HL-60 (cell line): Measurements from ENCODE around the gene CHD2.

Source experiments
- DNase-seq, 2 experiments: peaks; one replicate each; pipeline ENCODE4 v3.0.0-alpha.2; 2010 to 2020; ENCODE audit warnings: low read depth in 1 of 2, low spot score in 1 of 2
- H3K27ac ChIP-seq: fragments of 250-450 bp; sonication (Bioruptor Pico); replicated peaks from 2 replicates; pipeline ENCODE4 v1.5.1; 2020; ENCODE audit warnings: mild to moderate bottlenecking, moderate library complexity
- H3K27me3 ChIP-seq: fragments of 250-450 bp; sonication (Bioruptor Pico); 2 replicates; pipeline ENCODE4 v1.5.1; 2021; ENCODE audit warnings: mild to moderate bottlenecking, moderate library complexity; ENCODE audit not compliant: insufficient read depth, poor library complexity, severe bottlenecking
- H3K4me3 ChIP-seq: replicated peaks from 2 replicates; pipeline ENCODE4 v1.5.1; 2011; ENCODE audit warnings: mild to moderate bottlenecking, control low read depth, low read length; ENCODE audit not compliant: insufficient read depth
- GABPA ChIP-seq: IDR thresholded peaks from 2 replicates; pipeline ENCODE4 v1.6.1; 2012; ENCODE audit warnings: low read depth
- POLR2AphosphoS5 ChIP-seq: IDR thresholded peaks from 2 replicates; pipeline ENCODE4 v1.6.1; 2012; ENCODE audit warnings: low read depth
- SPI1 ChIP-seq: IDR thresholded peaks from 2 replicates; pipeline ENCODE4 v1.6.1; 2012; ENCODE audit warnings: low read depth, mild to moderate bottlenecking, borderline replicate concordance
- TF ChIP-seq, protein P1 (sequence below): IDR thresholded peaks from 2 replicates; pipeline ENCODE4 v1.6.1; 2012; ENCODE audit warnings: low read depth; ENCODE audit not compliant: insufficient replicate concordance
- TF ChIP-seq, protein P2 (sequence below): IDR thresholded peaks from one replicate; pipeline ENCODE4 v1.5.1; 2011; ENCODE audit warnings: low read length, control low read depth, inconsistent platforms; ENCODE audit not compliant: insufficient read depth

The CHD2 gene

DNA sequence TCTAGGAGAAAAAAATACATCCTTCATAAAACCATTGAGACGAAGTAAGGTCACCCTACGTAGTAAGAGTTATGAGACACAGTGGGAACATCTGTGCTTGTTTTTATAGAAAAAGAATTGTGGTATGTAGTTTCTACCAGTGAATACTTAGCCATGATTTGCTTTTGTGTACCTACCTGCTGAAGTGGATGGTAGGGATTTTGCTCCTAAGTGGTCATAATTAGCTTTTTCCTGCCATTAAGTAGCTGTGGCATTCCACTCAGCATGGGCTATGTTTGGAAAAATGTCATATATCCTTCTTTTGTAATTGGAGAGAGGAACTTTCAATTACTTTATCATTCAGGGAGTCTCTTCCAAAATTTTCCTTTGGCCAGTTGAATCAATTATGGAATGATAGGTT is 63.7 kb downstream of the CHD2 start:
- Histone ChIP-seq H3K4me3 (no peak overlapping the region), H3K27ac (no peak overlapping the region), H3K27me3 (no peaks in the 10 kb centered on the region)
- no peak for DNase-seq
- TF ChIP-seq SPI1: no peak
- TF ChIP-seq, protein P1, sequence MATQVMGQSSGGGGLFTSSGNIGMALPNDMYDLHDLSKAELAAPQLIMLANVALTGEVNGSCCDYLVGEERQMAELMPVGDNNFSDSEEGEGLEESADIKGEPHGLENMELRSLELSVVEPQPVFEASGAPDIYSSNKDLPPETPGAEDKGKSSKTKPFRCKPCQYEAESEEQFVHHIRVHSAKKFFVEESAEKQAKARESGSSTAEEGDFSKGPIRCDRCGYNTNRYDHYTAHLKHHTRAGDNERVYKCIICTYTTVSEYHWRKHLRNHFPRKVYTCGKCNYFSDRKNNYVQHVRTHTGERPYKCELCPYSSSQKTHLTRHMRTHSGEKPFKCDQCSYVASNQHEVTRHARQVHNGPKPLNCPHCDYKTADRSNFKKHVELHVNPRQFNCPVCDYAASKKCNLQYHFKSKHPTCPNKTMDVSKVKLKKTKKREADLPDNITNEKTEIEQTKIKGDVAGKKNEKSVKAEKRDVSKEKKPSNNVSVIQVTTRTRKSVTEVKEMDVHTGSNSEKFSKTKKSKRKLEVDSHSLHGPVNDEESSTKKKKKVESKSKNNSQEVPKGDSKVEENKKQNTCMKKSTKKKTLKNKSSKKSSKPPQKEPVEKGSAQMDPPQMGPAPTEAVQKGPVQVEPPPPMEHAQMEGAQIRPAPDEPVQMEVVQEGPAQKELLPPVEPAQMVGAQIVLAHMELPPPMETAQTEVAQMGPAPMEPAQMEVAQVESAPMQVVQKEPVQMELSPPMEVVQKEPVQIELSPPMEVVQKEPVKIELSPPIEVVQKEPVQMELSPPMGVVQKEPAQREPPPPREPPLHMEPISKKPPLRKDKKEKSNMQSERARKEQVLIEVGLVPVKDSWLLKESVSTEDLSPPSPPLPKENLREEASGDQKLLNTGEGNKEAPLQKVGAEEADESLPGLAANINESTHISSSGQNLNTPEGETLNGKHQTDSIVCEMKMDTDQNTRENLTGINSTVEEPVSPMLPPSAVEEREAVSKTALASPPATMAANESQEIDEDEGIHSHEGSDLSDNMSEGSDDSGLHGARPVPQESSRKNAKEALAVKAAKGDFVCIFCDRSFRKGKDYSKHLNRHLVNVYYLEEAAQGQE: no peak
- TF ChIP-seq, protein P2, sequence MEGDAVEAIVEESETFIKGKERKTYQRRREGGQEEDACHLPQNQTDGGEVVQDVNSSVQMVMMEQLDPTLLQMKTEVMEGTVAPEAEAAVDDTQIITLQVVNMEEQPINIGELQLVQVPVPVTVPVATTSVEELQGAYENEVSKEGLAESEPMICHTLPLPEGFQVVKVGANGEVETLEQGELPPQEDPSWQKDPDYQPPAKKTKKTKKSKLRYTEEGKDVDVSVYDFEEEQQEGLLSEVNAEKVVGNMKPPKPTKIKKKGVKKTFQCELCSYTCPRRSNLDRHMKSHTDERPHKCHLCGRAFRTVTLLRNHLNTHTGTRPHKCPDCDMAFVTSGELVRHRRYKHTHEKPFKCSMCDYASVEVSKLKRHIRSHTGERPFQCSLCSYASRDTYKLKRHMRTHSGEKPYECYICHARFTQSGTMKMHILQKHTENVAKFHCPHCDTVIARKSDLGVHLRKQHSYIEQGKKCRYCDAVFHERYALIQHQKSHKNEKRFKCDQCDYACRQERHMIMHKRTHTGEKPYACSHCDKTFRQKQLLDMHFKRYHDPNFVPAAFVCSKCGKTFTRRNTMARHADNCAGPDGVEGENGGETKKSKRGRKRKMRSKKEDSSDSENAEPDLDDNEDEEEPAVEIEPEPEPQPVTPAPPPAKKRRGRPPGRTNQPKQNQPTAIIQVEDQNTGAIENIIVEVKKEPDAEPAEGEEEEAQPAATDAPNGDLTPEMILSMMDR: no peak
- TF ChIP-seq GABPA: no peak
- TF ChIP-seq POLR2AphosphoS5: no peak

DNA sequence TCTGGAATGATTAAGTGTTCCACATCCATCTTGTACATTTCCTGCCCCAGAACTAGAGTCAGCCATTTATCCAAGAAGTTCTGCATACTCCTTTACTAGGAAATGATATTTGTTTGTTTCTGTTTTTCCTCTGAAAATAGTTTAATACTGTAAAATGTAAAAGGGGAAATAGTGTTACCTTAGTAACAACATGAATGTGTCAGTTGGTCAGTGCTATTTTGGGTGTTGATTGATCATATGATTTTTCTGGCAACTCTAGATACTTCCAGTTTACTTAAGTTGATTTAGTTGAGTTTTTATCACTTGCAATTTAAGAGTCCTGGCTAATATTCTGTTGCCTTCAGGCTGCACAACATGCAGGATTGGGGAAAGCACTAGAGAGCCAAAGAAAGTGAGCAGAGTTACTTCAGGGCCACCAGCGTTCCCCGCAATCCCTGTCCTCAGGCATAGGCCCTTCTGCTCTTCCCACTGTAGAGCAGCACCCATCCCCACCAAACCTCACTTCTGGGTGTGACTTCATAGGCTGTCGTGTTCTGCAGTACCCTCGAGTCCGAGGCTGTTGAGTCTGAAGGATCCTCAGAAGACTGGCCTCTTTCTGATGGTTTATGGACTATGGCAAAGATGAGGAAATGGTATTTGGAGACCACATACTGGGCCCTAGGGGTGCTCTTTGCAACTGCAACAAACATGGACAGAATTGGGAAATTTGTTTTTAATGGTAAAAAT is 69.0 kb downstream of the CHD2 start:
- Histone ChIP-seq H3K4me3 (no peak overlapping the region), H3K27me3 (no peaks in the 10 kb centered on the region), H3K27ac (peak overlapping the region; percentile 1; the same call in 1 of the 2 replicates)
- no peak for DNase-seq
- no peak for TF ChIP-seq SPI1
- TF ChIP-seq, protein P1: no peak
- TF ChIP-seq, protein P2: no peak
- TF ChIP-seq POLR2AphosphoS5: no peak
- no peak for TF ChIP-seq GABPA

DNA sequence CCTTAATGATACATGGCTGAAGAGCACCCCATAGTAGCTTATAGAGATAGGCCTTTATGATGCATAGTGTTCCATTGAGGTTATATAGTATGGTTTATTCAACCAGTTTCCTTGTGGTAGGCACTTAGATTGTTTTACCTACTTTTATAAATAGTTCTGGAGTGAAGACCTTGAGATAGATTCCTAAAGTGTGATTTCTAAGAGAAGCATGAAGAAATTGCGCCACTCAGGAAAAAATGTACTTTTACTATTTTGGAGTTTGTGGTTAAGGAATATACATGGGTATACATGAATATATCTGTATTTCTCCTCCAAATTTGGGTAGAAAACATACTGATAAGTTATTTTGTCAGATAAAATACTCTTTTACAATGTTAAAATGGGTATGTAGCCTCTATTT is 70.5 kb downstream of the CHD2 start:
- Histone ChIP-seq H3K27ac (no peak overlapping the region), H3K4me3 (no peak overlapping the region), H3K27me3 (no peaks in the 10 kb centered on the region)
- TF ChIP-seq POLR2AphosphoS5 (no peak), GABPA (no peak), SPI1 (no peak)
- TF ChIP-seq, protein P1: no peak
- TF ChIP-seq, protein P2: no peak
- no peak for DNase-seq
